WTC11 (cell line): Measurements from ENCODE around the gene ABHD12B.

ENCODE experiments used
- ATF1 ChIP-seq: sonication (generic); formaldehyde crosslinking; IDR thresholded peaks from 2 replicates; pipeline ENCODE4 v1.8.1; 2023; ENCODE audit warnings: mild to moderate bottlenecking, moderate library complexity, missing genetic modification reagents
- ATF3 ChIP-seq: sonication (generic); formaldehyde crosslinking; conservative IDR thresholded peaks from 2 replicates; pipeline ENCODE4 v1.8.1; 2022; ENCODE audit warnings: mild to moderate bottlenecking, missing genetic modification reagents
- CREB1 ChIP-seq: sonication (generic); formaldehyde crosslinking; IDR thresholded peaks from 2 replicates; pipeline ENCODE4 v1.8.0; 2023; ENCODE audit warnings: mild to moderate bottlenecking, missing genetic modification reagents
- CTCF ChIP-seq: fragments of 200-600 bp; IDR thresholded peaks from 2 replicates; pipeline ENCODE4 v1.8.0; 2022; ENCODE audit warnings: antibody characterized with exemption
- ELF4 ChIP-seq: sonication (generic); formaldehyde crosslinking; IDR thresholded peaks from 2 replicates; pipeline ENCODE4 v1.8.1; 2022; ENCODE audit warnings: low read depth, mild to moderate bottlenecking, moderate library complexity, missing genetic modification reagents
- ESRRA ChIP-seq: sonication (generic); formaldehyde crosslinking; IDR thresholded peaks from 2 replicates; pipeline ENCODE4 v1.8.1; 2022; ENCODE audit warnings: mild to moderate bottlenecking, missing genetic modification reagents, borderline replicate concordance
- IRF1 ChIP-seq: sonication (generic); formaldehyde crosslinking; IDR thresholded peaks from 2 replicates; pipeline ENCODE4 v1.8.0; 2023; ENCODE audit warnings: missing genetic modification reagents
- NR3C1 ChIP-seq: sonication (generic); formaldehyde crosslinking; conservative IDR thresholded peaks from 2 replicates; pipeline ENCODE4 v1.8.1; 2023; ENCODE audit warnings: low read depth, mild to moderate bottlenecking, missing genetic modification reagents
- STAT6 ChIP-seq: sonication (generic); formaldehyde crosslinking; conservative IDR thresholded peaks from 2 replicates; pipeline ENCODE4 v1.8.1; 2023; ENCODE audit warnings: mild to moderate bottlenecking, low read depth, missing genetic modification reagents, moderate library complexity
- TEAD1 ChIP-seq: sonication (generic); formaldehyde crosslinking; IDR thresholded peaks from 2 replicates; pipeline ENCODE4 v1.8.0; 2022; ENCODE audit warnings: mild to moderate bottlenecking, missing genetic modification reagents
- ZNF512 ChIP-seq: sonication (generic); formaldehyde crosslinking; IDR thresholded peaks from 2 replicates; pipeline ENCODE4 v1.8.1; 2022; ENCODE audit warnings: missing genetic modification reagents, borderline replicate concordance

- TF ChIP-seq ATF3 (CRISPR knock-in tag) (no peak), CTCF (no peak), NR3C1 (no peak), CREB1 (CRISPR knock-in tag) (no peak), ELF4 (CRISPR knock-in tag) (no peak), STAT6 (CRISPR knock-in tag) (no peak), TEAD1 (CRISPR knock-in tag) (no peak), ZNF512 (CRISPR knock-in tag) (no peak), ESRRA (no peak), ATF1 (CRISPR knock-in tag) (no peak), IRF1 (CRISPR knock-in tag) (no peak)
These were observed 47.9 kb upstream of the ABHD12B start for GRCh38 chr14:50823762-50824636.
